KMS-11 (cell line): ENCODE results near the gene EPHB1.
A peak's percentile ranks its signal among the peaks of the same experiment; 100 is the strongest.
"Not testable (repeated sequence)": the region's sequence is repeated elsewhere in the genome, so short reads cannot be mapped to it uniquely, and the experiment has no call there.

Experiments used
- H2AFZ ChIP-seq: fragments of 200-600 bp; sonication (generic); 2 replicates; pipeline ENCODE4 v1.6.1; 2016; ENCODE audit warnings: antibody characterized with exemption, mixed run types, low read depth
- H3K27ac ChIP-seq: fragments of 200-600 bp; sonication (generic); 2 replicates; pipeline ENCODE4 v1.6.1; 2016; ENCODE audit warnings: mild to moderate bottlenecking, mixed run types
- H3K27me3 ChIP-seq: fragments of 200-600 bp; sonication (generic); 2 replicates; pipeline ENCODE4 v1.6.1; 2017; ENCODE audit warnings: mild to moderate bottlenecking, low read depth, mixed run types, moderate library complexity; ENCODE audit not compliant: insufficient read depth
- H3K36me3 ChIP-seq: fragments of 200-600 bp; sonication (generic); 2 replicates; pipeline ENCODE4 v1.6.1; 2017; ENCODE audit warnings: mild to moderate bottlenecking, mixed run types; ENCODE audit not compliant: insufficient read depth
- H3K4me1 ChIP-seq: fragments of 200-600 bp; sonication (generic); 2 replicates; pipeline ENCODE4 v1.6.1; 2016; ENCODE audit warnings: mild to moderate bottlenecking, low read depth, mixed run types; ENCODE audit not compliant: poor library complexity, severe bottlenecking
- H3K4me2 ChIP-seq: fragments of 200-600 bp; sonication (generic); 2 replicates; pipeline ENCODE4 v1.7.0; 2016; ENCODE audit warnings: mild to moderate bottlenecking, mixed run types
- H3K4me3 ChIP-seq: fragments of 200-600 bp; sonication (generic); IDR thresholded peaks from 2 replicates; pipeline ENCODE4 v1.6.1; 2017; ENCODE audit warnings: low read depth, low read length, mixed read lengths; ENCODE audit not compliant: insufficient read depth
- H3K79me2 ChIP-seq: fragments of 200-600 bp; sonication (generic); 2 replicates; pipeline ENCODE4 v1.6.1; 2016; ENCODE audit warnings: low read depth, mixed run types; ENCODE audit not compliant: insufficient read depth
- H3K9ac ChIP-seq: fragments of 200-600 bp; sonication (generic); 2 replicates; pipeline ENCODE4 v1.6.1; 2016; ENCODE audit warnings: mild to moderate bottlenecking, mixed run types
- H4K20me1 ChIP-seq: fragments of 200-600 bp; sonication (generic); 2 replicates; pipeline ENCODE4 v1.6.1; 2016; ENCODE audit warnings: mild to moderate bottlenecking, mixed run types; ENCODE audit not compliant: insufficient read depth
- TF ChIP-seq, protein P1 (sequence below): fragments of 200-600 bp; sonication (generic); conservative IDR thresholded peaks from 2 replicates; pipeline ENCODE4 v1.6.1; 2017; ENCODE audit warnings: low read depth, mild to moderate bottlenecking, antibody characterized with exemption, low read length, moderate library complexity, mixed read lengths

The EPHB1 gene

DNA sequence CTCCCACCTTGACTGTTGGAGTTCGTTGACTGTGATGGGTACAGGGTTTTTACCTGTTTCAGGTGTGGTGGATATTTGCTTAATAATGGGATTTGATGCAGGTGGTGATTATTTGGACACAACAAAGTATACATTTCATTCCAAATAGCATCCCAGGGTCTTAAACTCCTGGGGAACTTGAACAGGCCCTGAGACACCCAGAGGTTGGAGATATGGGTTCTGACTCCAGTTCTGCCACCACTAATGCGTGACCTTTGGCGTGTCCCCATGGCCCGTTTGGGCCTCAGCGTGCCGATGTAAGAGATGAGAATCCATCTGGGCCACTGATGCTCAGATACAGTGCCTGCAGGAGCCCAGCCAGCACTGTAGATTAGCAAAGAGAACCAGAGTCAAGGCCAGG is 264.5 kb downstream of the EPHB1 start:
- Histone ChIP-seq H4K20me1 (no peaks in the 10 kb centered on the region), H3K36me3 (no peaks in the 10 kb centered on the region), H2AFZ (no peak overlapping the region), H3K4me1 (no peaks in the 10 kb centered on the region), H3K4me3 (no peak overlapping the region), H3K4me2 (no peak overlapping the region), H3K27ac (no peak overlapping the region), H3K79me2 (no peaks in the 10 kb centered on the region), H3K27me3 (no peaks in the 10 kb centered on the region), H3K9ac (no peak overlapping the region)
- TF ChIP-seq, protein P1, sequence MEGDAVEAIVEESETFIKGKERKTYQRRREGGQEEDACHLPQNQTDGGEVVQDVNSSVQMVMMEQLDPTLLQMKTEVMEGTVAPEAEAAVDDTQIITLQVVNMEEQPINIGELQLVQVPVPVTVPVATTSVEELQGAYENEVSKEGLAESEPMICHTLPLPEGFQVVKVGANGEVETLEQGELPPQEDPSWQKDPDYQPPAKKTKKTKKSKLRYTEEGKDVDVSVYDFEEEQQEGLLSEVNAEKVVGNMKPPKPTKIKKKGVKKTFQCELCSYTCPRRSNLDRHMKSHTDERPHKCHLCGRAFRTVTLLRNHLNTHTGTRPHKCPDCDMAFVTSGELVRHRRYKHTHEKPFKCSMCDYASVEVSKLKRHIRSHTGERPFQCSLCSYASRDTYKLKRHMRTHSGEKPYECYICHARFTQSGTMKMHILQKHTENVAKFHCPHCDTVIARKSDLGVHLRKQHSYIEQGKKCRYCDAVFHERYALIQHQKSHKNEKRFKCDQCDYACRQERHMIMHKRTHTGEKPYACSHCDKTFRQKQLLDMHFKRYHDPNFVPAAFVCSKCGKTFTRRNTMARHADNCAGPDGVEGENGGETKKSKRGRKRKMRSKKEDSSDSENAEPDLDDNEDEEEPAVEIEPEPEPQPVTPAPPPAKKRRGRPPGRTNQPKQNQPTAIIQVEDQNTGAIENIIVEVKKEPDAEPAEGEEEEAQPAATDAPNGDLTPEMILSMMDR = no peak

DNA sequence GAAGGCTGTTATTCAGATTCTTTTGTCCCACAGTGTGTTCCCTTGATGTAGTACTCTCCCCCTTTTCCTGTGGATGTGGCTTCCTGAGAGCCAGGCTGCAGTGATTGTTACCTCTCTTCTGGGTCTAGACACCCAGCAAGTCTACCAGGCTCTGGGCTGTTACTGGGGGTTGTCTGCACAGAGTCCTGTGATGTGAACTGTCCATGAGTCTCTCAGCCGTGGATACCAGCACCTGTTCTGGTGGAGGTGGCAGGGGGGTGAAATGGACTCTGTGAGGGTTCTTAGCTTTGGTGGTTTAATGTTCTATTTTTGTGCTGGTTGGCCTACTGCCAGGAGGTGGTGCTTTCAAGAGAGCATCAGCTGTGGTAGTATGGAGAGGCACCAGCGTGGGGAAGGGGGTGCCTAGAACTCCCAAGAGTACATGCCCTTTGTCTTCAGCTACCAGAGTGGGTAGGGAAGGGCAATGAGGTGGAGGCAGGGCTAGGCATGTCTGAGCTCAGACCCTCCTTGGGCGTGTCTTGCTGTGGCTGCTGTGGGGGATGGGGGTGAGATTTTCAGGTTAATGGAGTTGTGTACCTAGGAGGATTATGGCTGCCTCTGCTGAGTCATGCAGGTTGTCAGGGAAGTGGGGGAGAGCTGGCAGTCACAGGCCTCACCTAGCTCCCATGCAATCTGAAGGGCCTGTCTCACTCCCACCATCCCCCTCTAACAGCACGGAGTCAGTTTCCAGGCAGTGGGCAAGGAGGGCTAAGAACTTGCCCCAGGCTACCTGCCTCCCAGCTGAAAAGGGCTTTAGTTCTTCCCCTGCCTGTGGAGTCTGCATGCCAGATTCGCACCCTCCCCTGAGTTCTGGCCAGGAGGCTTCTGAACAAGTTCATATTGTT is 272.0 kb downstream of the EPHB1 start:
- H3K36me3 ChIP-seq, H3K79me2 ChIP-seq, H3K27me3 ChIP-seq, H4K20me1 ChIP-seq: not testable (repeated sequence)
- peak overlapping the region; percentile 73 for H3K4me2 ChIP-seq
- peak overlapping the region; percentile 5 for H3K4me3 ChIP-seq
- peak overlapping the region; percentile 93 for H3K27ac ChIP-seq
- H2AFZ ChIP-seq = peak overlapping the region; percentile 70; the same call in 1 of the 2 replicates
- peak overlapping the region; percentile 75 for H3K9ac ChIP-seq
- peaks cover 35% of the 10 kb centered on the region for H3K4me1 ChIP-seq

DNA sequence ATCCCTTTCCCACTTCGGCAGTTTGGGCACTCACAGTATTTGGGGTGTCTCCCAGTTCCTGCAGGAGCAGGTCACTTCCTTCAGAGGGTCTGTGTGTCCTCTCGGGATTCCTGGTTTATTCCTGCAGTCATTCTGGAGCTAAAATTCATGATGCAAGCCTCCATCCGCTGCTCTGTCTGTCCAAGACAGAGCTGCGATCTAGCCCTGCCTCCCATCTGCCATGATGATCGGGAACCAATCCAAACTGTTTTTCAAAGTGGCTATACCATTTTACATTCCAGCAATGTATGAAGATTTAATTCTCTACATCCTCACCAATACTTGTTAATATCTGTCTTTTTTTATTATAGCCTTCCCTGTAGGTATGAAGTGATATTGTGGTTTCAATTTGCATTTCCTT is 273.0 kb downstream of the EPHB1 start:
- no peaks in the 10 kb centered on the region for H3K36me3 ChIP-seq
- TF ChIP-seq, protein P1 = no peak
- H3K4me1 ChIP-seq = peaks cover 35% of the 10 kb centered on the region
- H3K27me3 ChIP-seq = no peaks in the 10 kb centered on the region
- H3K4me2 ChIP-seq = peak overlapping the region; percentile 73; the same call in 1 of the 2 replicates
- H3K4me3 ChIP-seq = no peak overlapping the region
- peak overlapping the region; percentile 75; the same call in 1 of the 2 replicates for H3K9ac ChIP-seq
- peak overlapping the region; percentile 93 for H3K27ac ChIP-seq
- peak overlapping the region; percentile 70; the same call in 1 of the 2 replicates for H2AFZ ChIP-seq
- H3K79me2 ChIP-seq = 0 out of 2 replicates have a peak, but pooled peaks cover 6% of the 10 kb centered on the region
- H4K20me1 ChIP-seq = no peaks in the 10 kb centered on the region

DNA sequence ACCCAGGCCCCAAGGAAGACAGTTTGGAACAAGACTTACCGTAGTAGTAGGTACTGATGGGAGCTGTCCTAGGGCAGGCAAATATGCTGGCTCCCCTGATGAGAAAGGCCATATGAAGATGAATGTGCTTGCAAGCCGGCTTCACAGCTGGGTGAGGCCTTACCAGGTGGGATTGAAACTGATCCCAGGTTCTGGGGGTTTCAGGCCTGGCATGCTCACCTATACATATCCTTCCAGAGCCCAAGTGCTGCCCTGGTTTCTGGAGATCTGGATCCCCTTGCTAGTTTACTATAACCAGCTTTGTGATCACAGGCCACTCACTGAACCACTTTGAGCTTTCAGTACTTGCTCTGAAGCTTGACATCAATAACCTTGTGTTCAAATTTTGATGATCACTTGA is 274.3 kb downstream of the EPHB1 start:
- TF ChIP-seq, protein P1 = no peak
- H3K36me3 ChIP-seq = no peaks in the 10 kb centered on the region
- no peak overlapping the region for H3K9ac ChIP-seq
- H4K20me1 ChIP-seq = no peaks in the 10 kb centered on the region
- no peak overlapping the region for H2AFZ ChIP-seq
- no peak overlapping the region for H3K27ac ChIP-seq
- H3K4me1 ChIP-seq = peaks cover 35% of the 10 kb centered on the region
- H3K4me2 ChIP-seq = no peak overlapping the region
- H3K27me3 ChIP-seq = no peaks in the 10 kb centered on the region
- H3K79me2 ChIP-seq = 0 out of 2 replicates have a peak, but pooled peaks cover 6% of the 10 kb centered on the region
- no peak overlapping the region for H3K4me3 ChIP-seq

DNA sequence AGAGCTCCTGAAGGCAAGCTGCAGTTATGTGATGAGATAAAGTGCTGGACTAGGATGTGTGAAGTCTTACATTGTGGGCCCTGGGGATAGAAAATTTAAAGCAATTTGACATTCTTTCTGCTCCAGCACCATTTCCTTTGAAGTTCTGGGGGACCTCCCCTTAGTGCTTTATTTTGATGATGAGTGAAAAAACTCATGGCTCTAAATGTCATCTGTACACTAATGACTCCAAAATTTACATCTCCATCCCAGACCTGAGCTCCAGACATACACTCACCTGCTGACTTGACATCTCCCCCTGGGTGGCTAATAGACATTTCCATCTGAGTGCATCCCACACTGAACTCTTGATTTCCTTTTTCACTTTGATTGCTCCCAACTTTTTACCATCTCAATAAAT is 276.4 kb downstream of the EPHB1 start:
- H3K4me2 ChIP-seq = no peak overlapping the region
- H3K36me3 ChIP-seq = no peaks in the 10 kb centered on the region
- no peak overlapping the region for H3K4me3 ChIP-seq
- no peaks in the 10 kb centered on the region for H4K20me1 ChIP-seq
- H3K27me3 ChIP-seq = no peaks in the 10 kb centered on the region
- no peak overlapping the region for H3K27ac ChIP-seq
- H3K9ac ChIP-seq = no peak overlapping the region
- TF ChIP-seq, protein P1 = no peak
- no peak overlapping the region for H2AFZ ChIP-seq
- H3K79me2 ChIP-seq = no peaks in the 10 kb centered on the region
- peaks cover 22% of the 10 kb centered on the region for H3K4me1 ChIP-seq
